GM21360 (cell line): Measurements from ENCODE around the gene ARHGAP21.
A peak's percentile ranks its signal among the peaks of the same experiment; 100 is the strongest.
"Not testable (repeated sequence)": the region's sequence is repeated elsewhere in the genome, so short reads cannot be mapped to it uniquely, and the experiment has no call there.

ENCODE experiments used
- ATAC-seq: cut with Tn5 transposase; IDR thresholded peaks from one replicate; pipeline ENCODE4 v1.9.1; 2021; ENCODE audit warnings: mild to moderate bottlenecking, moderate library complexity; ENCODE audit not compliant: unreplicated experiment

The ARHGAP21 gene

DNA sequence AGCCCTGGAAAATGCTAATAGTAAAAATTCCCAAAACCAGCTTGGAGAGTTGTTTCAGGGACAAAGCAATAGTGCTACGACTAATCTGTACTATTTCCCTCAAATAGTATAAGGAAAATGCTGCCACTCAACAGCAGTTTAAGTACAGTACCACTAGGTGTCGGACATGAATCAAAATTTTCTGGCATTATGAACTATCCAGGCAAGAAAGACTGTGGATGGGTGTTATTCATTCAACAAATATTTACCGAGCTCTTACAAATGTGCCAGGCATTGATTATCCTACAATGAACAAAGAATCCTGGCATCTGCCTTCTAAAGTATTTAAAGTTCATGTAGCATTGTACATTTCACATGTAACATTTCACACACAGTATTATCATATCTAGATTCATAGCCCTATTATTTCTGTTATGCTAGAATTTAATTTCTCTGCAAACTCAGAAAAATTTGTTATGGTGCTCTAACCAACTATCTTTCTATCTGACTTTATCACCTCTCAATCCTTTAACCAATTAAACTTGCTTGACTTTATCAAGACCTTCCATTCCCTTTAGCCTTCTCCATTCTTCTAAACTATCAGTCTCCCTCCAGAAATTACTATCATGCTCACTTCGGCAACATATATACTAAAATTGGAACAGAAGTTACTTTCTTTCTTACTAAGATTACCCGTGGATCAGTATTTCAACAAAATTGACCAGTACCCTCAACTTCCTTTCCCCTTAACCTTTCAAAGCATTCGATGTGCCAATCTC is 80.6 kb downstream of the ARHGAP21 start:
- peak; percentile 80 for ATAC-seq

DNA sequence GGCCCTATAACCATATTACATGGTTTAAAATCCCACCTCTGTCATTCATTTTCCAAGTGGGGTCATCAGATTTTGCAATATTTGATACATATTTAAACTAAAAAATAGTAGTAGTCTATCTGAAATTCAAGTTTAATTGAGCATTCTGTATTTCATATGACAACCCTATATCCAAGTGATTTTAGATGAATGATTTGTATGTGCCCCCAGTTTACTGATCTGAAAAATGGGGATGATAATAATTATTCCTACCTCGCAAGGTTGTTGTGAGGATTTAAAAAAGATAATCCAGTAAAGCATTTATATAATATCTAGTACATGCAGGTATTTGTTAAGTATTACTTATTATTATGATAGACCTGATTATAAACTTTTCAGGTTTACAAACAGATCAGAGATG is 84.6 kb downstream of the ARHGAP21 start:
- ATAC-seq: no peak

DNA sequence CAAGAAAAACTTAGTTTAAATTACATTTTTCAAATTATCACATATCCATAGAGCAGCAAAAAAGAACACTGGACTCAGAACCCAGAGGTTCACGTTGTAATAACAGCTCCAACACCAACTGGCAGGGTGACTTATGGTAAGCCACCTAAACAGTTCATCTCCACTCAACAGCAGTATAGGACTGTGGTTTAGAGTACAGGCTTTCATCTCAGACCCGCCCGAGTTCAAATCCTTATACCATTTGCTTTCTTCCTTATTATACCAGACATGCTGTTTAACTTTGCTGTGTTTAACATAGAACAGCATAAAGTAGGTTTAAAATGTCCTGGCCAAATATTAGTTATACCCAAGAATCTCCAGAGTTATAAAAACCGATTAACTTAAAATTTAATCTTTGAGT is 97.9 kb downstream of the ARHGAP21 start:
- ATAC-seq: no peak

DNA sequence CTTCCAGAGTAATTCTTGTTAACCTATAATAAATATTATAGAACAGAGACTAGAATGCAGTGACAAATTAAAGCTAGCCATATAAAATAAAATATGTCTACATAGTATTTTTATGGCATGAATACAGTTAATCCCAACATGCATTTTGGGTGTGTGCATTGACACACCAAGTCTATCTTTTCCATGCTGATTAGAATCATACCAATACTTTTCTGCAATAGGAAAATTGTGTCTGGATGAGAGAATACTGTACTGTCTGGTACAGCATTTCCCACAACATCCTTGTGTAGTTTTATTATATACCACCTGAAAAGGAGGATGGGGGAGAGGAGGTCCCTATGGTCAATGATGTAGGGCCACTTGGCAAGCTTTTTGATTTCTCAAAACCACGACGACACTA is 100.3 kb downstream of the ARHGAP21 start:
- ATAC-seq: no peak

DNA sequence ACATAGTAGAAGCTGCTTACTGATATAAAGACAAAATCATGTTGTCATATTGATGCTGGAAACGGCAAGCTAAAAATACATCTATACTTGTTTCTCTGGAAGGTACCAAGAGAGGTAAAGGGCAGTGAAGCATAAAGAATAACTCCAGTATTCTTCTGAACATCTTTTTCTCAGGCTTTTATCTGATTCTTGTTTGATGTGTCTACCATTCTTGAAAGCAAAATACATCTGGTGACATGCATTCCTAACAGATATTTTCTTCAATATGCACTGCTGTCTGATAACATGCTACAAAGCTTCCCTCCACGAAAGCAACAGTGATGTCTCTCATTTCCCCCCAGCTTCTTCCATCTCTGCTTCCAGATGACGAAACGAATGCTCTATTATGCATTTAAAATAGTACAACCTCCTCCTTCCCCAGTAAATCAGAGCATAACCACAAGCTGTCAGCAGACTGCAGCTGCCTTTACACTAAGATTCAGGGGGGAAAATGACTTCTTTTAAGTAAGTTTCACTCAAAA is 100.8 kb downstream of the ARHGAP21 start:
- no peak for ATAC-seq

DNA sequence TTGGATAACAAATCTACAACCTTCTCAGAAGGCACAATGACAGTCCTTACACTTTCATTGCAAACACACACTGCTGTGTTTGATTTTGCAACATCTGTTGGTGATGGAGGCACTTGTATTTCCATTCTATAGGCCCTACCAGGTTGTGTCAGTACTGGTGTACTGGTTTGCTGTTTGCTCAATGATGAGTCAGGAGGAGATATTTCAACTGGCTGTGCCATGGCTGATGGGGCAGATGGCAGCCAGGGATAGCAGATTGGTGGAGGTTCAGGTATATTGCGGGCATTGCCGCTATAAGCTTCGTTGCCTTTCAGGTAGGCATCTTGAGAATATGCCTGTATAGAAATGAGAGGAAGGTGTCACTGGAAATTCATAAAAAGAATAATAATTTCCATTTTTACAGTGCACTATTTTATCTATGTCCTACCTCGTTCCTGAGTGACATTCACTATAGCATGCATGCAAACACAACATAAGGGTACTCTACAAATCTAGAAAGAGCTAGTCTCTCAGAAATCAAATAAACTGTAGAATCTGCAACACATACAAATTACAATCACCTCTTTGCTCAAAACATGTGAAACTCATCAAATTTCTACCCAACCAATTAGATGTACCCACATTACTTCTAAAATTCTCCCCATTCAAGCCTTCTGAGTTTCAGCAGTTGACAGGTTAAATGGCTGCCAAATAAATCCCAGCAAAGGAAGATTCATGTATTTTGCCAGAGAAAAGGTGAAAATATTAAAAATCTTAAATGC is 102.5 kb downstream of the ARHGAP21 start:
- ATAC-seq: not testable (repeated sequence)

DNA sequence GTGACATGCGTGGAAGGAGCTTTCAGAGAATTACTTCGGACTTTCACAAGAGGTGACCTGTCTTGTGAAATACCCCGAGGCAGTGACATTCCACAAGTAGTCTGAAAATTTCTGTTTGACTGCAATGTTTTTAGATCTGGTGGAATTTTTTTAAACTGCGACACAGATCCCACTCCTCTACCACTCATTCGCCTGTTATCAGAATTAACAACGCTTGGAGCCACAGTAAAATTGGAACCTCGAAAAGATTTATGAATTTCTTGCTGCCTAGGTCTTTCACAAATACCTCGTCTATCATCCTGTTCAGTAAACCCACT is 103.7 kb downstream of the ARHGAP21 start:
- not testable (repeated sequence) for ATAC-seq

DNA sequence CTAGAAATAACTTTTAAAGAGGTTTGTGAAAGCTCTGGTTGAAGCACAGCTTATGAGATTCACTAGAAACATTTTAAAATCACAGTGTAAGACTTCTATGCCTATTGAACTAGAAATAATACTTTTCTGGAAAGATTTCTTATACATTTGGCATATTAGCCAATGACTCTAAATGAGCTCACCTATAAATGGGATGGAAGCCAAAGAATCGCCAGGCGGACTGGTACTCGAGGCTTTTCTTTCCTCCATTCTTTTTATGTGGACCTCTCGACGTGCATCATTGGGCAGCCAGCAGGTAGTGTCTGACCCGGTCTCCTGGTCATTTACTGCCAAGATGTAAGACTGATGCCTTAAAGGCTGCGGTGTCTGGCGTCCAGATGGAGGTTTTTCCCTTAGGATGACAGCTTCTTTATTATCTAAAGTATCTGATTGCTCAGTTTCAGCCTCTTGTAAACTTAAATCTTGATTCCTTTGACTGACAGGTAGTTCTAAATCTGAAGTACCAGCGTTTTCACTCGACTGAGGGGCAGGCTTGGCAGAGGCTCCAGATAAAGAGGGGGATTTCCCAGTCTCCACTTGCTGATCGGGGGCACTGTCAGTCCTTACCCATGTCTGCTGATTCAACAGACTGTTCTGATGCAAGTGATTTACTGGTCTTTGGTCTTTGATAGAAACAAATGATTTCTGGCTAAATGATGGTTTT is 104.2 kb downstream of the ARHGAP21 start:
- ATAC-seq: not testable (repeated sequence)

DNA sequence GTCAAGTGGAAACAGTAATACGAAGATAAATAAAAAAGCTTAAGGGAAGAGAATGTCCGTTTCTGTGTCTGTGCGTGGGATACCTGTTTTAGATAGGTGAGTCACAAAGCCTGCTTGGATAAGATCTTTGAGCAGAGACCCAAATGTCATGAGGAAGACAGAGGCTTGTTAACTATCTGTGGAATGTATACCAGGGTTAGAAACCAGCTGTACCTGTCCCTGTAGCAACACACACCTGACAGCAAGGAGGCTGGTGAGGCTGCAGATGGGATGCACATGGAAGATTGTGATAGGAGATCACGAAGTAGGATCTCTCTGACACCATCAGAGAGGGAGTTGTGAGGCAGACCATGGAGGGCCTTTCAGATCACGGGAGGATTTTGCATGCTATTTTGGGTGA is 105.3 kb downstream of the ARHGAP21 start:
- no peak for ATAC-seq

DNA sequence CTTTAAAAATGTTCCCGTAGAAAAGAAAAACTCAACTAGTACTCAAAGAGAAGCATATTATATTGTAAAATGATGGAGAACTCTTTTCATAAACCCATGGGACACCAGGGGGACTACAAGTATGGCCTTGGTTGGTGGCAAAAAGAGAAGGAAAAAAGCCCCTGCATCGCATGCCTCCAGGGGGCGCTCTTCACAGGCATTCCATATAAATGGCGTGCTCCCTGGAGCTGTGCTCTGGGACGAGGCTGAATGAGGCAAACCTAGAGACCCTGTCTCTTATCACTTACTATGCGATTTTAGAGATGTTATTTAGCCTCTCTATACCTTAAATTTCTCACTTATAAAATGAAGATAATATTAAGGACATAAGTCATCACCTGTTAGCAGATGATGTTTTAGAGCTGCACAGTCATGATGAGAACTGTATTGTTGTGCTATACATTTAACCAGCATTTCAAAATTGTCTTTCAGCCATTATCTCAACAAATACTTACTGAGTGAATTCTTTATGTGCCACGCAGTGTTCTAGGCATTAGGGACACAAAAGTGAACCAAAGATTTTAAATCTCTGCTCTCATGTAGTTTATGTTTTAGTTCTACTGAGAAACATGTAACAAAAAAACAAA is 105.8 kb downstream of the ARHGAP21 start:
- ATAC-seq: no peak

DNA sequence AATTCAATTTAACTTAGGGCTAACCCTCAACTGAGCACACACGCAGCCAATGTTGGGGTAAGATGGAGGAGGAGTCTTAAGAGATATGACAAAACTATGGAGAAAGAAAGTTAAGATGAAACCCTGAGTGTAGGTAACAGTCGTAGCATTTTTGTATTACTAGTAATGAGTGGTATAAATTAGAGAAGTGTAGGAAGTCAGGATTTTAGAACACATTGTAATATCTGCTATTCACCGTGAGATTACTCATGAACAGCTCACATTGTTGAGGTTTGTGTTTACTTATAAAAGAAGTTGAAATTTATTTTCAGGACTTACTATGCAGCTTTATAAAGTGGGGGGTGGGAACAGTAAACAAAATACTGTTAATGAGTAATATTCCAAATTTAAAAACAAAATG is 107.2 kb downstream of the ARHGAP21 start:
- no peak for ATAC-seq

DNA sequence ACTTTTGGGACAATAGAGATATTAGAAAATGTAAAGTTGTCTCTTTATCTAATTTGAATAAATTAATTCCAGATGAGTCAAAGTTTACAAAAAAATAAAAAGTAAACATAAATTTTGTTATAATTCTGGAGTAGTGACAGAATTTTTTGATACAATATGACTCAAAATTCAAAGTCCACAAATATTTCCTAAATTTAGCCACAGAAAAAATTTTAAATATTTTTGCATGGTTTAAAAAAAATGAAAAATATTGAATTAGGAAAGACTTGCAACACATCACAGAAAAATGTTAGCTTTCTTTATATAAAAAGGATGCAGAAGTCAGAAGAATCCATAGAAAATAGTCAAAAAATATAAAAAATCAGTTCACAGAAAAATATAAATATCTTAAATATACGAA is 117.7 kb downstream of the ARHGAP21 start:
- no peak for ATAC-seq

DNA sequence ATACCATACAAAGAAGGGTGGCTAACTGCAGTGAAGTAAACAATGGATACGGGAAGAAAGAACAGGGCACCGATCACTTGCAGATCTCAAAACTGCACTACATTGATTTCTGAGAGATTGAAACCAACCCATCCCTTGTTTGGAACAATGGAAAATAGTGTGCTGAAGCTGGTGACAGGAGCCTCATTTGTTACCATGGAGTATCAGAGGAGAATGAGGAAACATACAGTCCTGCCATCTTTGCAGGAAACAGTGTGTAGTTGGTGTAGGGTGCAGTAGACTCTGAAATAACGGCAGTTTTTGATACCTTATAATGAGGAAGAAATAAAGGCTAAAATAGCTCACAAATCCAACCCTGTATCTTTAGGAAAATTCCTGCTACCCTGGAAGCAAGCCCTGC is 118.5 kb downstream of the ARHGAP21 start:
- no peak for ATAC-seq

DNA sequence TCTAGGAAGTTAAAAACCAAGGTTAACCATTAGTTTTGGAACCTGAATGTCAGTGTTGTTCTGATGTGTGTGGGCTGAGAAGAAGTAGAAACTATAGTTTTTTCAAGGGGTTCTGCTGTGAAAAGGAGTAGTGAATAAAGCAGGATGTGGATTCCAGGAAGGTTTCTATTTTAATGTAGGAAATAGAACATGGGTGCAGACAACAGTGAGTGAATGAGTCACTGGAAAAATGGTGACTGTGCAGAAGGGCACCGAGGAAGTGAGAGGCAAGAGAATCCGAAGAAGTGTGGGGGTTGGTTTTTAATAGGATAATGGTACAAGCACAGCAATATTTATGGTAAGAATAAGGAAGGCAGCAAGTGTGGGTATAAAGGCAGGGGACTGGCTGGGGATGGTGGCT is 120.4 kb downstream of the ARHGAP21 start:
- ATAC-seq: no peak

DNA sequence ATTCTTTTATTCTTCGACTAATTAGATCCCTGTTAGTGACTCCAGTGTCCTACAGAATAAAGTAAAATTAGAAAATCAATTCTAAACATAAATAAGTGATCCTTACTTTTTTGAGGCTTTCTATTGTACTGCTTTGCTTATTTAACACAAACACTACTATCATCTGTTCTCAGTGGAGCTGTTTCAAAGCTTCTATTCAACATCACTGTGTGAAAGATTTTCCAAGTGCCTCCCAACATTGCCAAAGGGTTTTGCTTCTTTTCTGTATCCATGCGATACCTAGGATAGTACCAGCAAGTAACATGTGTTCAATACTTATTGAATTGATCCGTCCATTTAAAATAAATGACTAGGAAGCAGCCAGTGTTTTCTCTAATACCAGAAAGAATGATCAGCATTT is 125.7 kb downstream of the ARHGAP21 start:
- ATAC-seq: no peak

DNA sequence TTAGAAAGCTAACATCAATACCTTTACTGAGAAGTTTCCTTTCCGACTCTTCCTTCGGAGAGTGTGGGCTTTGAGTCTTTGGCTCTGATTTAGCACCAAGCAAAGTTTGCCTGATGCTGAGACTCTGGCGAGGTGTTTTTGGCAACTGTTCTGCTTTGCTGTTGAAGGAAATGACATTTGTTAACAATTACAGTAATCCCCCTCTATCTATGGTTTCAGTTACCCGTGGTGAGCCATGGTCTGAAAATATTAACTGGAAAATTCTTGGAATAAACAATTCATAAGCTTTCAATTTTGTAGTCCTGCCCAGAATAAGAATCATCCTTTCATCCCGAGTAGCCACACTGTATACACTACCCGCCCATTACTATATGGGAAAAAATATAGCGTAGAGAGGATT is 126.3 kb downstream of the ARHGAP21 start:
- ATAC-seq: no peak

DNA sequence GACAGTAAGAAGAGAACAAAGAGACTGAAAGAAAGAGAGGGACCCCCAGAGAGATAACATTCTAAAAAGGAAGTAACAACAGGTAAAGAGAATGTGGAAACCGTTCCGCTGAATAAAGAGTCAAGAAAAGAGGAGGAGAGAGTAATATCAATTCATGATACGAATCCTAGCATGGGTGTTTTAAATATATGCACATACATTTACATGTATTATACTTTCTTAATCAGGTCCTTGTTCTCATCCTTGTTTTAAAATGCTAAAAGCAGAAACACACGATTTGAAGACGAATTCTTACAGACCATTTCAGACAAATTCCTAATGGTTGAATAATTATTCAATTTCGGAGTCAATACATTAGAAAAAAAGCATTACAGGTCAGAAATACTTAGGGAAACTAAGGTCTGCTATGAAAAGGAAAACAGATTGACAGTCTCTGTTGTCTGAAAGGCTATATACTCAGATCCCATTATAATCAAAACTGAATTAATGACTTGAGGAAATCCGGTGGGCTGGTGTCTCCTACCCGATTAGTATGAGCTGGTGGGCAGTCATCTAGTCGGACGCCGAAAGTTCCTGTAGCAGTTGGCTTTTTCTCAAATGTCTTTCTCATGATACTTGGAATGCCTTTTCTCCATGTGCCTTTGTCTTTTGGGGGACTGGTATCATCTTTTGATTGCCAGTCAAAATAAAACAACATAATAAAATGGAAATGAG is 127.3 kb downstream of the ARHGAP21 start:
- no peak for ATAC-seq

DNA sequence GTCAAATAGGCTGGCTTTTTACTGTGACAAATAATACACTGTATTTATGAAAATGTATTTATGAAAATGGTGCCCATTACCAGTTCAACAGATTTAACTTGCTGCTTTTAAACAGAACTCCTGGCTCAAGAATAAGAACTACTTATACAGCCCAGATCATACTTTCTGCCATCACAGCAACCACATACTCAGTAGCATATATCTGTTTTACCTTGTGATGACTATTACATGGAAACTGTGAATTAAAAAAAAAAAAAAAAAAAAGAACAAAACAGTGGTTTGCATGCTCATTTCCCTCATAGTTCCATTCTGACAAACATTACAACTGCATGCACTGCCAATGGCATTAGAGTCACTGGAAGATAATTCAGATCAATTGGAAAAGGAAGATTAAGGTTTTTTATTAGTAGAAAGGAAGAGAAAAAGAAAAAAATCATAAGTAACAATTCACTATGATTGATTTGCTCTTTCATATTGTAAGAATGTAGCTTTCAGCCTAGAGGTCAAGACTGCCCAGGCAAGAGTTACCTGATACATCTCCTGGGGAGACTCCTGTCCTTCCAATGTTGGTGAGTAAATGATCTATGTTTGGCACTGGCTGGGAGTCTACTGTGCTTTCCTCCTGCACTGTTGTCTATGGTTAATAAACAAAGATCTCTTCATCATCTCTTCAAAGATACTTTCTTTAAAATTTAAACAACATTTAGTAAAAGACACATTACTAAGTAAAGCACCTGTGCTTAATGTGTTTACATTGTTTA is 132.8 kb downstream of the ARHGAP21 start:
- no peak for ATAC-seq

DNA sequence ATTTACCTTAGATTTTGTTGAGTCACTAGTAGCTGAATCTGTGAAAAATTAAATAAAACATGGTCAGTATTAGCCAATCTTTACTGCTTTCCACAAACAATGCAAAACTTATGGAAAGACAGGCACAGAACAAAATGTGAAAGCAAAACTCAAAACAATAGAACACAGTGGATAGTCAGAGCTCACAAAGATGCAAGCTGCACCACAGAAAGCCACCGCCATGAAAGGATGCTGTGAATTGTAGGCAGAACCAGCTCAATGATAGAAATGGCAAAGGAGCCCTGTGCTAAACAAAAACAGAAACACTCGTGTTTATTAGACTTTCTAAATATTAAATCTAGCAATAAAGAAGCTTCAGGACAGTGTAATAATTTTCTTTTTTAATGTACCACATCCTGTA is 134.4 kb downstream of the ARHGAP21 start:
- ATAC-seq: no peak

DNA sequence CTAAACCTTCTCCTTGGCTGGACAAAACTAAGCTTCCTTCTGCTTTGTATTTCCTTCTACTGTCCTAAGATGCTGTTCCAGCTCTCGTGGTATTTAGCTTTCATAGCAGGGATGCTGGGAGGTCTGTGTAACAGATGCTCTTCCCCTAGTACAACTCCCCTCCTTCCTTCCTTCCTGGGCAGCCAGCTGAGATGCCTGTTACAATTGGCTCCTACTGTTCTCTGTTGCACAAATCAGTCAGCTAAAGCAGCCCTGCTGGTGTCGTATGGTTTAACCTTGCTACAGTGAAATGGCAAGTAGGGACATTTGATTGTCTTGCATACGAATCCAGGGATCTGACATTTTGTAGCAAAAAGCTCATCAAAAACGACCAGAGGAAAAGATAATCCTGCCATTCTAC is 143.8 kb downstream of the ARHGAP21 start:
- ATAC-seq: no peak
